Heart left ventricle (tissue), 16 donors: ENCODE data around the gene CDH12. TPM values are rescaled to one million over a fixed set of nuclear protein-coding genes. Genes with fewer than 3 reads are reported as not detected.
A peak's percentile ranks its signal among the peaks of the same experiment; 100 is the strongest.
"Not testable (repeated sequence)": the region's sequence is repeated elsewhere in the genome, so short reads cannot be mapped to it uniquely, and the experiment has no call there.

Source experiments
- ATAC-seq, 4 donors: fragments of 200-7000 bp; cut with Tn5 transposase; one replicate each; pipeline ENCODE4 v1.9.1; 2020 to 2022; ENCODE audit warnings: moderate library complexity in 4 of 4, mild to moderate bottlenecking in 3 of 4, moderate number of reproducible peaks in 1 of 4
- DNase-seq, 5 donors: peaks; one replicate each; pipeline ENCODE4 v3.0.0-alpha.2; 2020
- H3K27ac ChIP-seq, 12 donors: fragments of 200-600 bp; sonication (generic) in 4 of 12; one replicate each; pipeline versions ENCODE4 v1.5.0 to v1.8.0; 2016 to 2022; ENCODE audit warnings: mild to moderate bottlenecking in 2 of 12
- H3K27me3 ChIP-seq, 9 donors: fragments of 200-600 bp; sonication (generic) in 2 of 9; one replicate each; pipeline versions ENCODE4 v1.5.1 to v1.8.0; 2016 to 2022; ENCODE audit warnings: mild to moderate bottlenecking in 3 of 9
- H3K36me3 ChIP-seq, 9 donors: fragments of 200-600 bp; sonication (generic) in 2 of 9; one replicate each; pipeline versions ENCODE4 v1.5.0 to v1.8.0; 2018 to 2022; ENCODE audit warnings: mild to moderate bottlenecking in 2 of 9
- H3K4me1 ChIP-seq, 12 donors: fragments of 200-600 bp; sonication (generic) in 4 of 12; one replicate each; pipeline versions ENCODE4 v1.5.0 to v1.8.0; 2016 to 2022; ENCODE audit warnings: mild to moderate bottlenecking in 3 of 12
- H3K4me3 ChIP-seq, 12 donors: fragments of 200-600 bp; sonication (generic) in 4 of 12; one replicate each; pipeline versions ENCODE4 v1.5.0 to v1.8.0; 2017 to 2022; ENCODE audit warnings: mild to moderate bottlenecking in 9 of 12, moderate library complexity in 4 of 12
- H3K9me3 ChIP-seq, 12 donors: fragments of 200-600 bp; sonication (generic) in 4 of 12; one replicate each; pipeline versions ENCODE4 v1.5.0 to v1.8.0; 2016 to 2022; ENCODE audit warnings: mild to moderate bottlenecking in 1 of 12
- CTCF ChIP-seq, 12 donors: fragments of 200-600 bp; sonication (generic) in 4 of 12; IDR thresholded peaks; one replicate each; pipeline versions ENCODE4 v1.5.0 to v1.8.0; 2018 to 2022; ENCODE audit warnings: antibody characterized with exemption in 12 of 12, mild to moderate bottlenecking in 5 of 12
- POLR2A ChIP-seq, 2 donors: fragments of 450-650 bp; IDR thresholded peaks; one replicate each; pipeline ENCODE4 v1.6.1; 2017; ENCODE audit warnings: antibody characterized with exemption in 2 of 2, mild to moderate bottlenecking in 2 of 2, moderate library complexity in 2 of 2
- WGBS, 4 donors: extraction: QIAGEN DNeasy Blood & Tissue Kit in 2 of 4; methylation state at CpG; one replicate each; pipeline versions ENCODE4 v1.1.5 to v1.1.7; 2013 to 2018; 5-methylcytosine and 5-hydroxymethylcytosine counted together
- intact Hi-C, 10 donors: fragments of 100-400 bp; cut with DNase I; formaldehyde crosslinking; loops; one replicate each; pipeline versions ENCODE4 v1.11.1 to v1.14.2; 2022
- polyA plus RNA-seq, 2 donors: library from polyadenylated mRNA; stranded (reverse); fragments of 200-250 nt; gene quantifications; one replicate each; pipeline ENCODE4 v1.2.3, GENCODE V29; 2013
- total RNA-seq, 9 donors: library from RNA; depleted of rRNA in 2 of 9; stranded (reverse); fragments of >200 nt in 2 of 9; fragmentation: NEBNext Ultra II Directional in 3 of 9; extraction: Animal tissue kit (Norgen Biotek cat#: 25700) in 3 of 9; gene quantifications; one replicate each; pipeline versions ENCODE4 v1.1.0 to v1.2.4, GENCODE V29; 2016 to 2023
- donor health status: ischemic (EF 13 %, LVEDD 7.1; RV severe dilation, severe dysfunction).
- donor health status: healthy with polysubstance abuse.
- donor health status: DM: no; HTN: yes; CAD: no.
- donor health status: DM: no; HTN: no; CAD: no.
- donor health status: ischemic (EF 25% LVEDD 6.9; RV normal size, moderate dysfunction).
- donor health status: ischemic (EF 25% LVEDD 5.7; RV mildly dilated, moderate dysfunction).
- donor health status: healthy.
- donor health status: DM: yes; HTN: yes; CAD: no.
- donor health status: ischemic (EF 35%, LVEDD 5.7; RV mildly dilated, moderate dysfunction).
- donor health status: nonischemic (EF 11% LVEDD 7.7; RV severe dilation, severe dysfunction).
- donor health status: DM: yes; HTN: yes; CAD: no.
- donor health status: PGD.
- donor health status: ischemic (EF 29% LVEDD 5.4; RV normal size, mild dysfunction).
- donor health status: nonischemic (EF 23%, LVEDD 6.1; RV moderate dilation, normal function).

The CDH12 gene
- total and polyA plus RNA-seq, 11 donors = 0.11 TPM; not detected in 10

- WGBS, 4 donors = 81 to 91% (median 84%) methylated on average over 1 of the region's 1 CpG
- ATAC-seq, H3K9me3 ChIP-seq, H3K27me3 ChIP-seq, H3K36me3 ChIP-seq, H3K4me3 ChIP-seq, H3K27ac ChIP-seq, DNase-seq, H3K4me1 ChIP-seq, intact Hi-C loops: not testable (repeated sequence)
Observed at GRCh38 chr5:21951571-21951970, 901.6 kb downstream of the CDH12 start.

GRCh38 chr5:21931116-21931515 is 922.0 kb downstream of the CDH12 start:
- no peak overlapping the region for H3K4me3 ChIP-seq
- ATAC-seq (no peak), DNase-seq (no peak)
- H3K36me3 ChIP-seq = no peaks in the 10 kb centered on the region
- H3K4me1 ChIP-seq = no peaks in the 10 kb centered on the region
- intact Hi-C loops = no loop called here
- TF ChIP-seq POLR2A (IDR thresholded peaks at IDR 0.05) (no peak), CTCF (IDR thresholded peaks at IDR 0.05) (no peak)
- peaks cover 0 to 5% (median 0%) of the 10 kb centered on the region in 12 donors for H3K9me3 ChIP-seq
- no peak overlapping the region for H3K27ac ChIP-seq
- H3K27me3 ChIP-seq = no peaks in the 10 kb centered on the region
- WGBS, 4 donors = 68 to 85% (median 78%) methylated on average over 1 of the region's 1 CpG

GRCh38 chr5:21919414-21920022 is 933.6 kb downstream of the CDH12 start:
- no peak for TF ChIP-seq POLR2A (IDR thresholded peaks at IDR 0.05)
- TF ChIP-seq CTCF (IDR thresholded peaks at IDR 0.05) = peak; percentile 16 to 56 (median 38)
- no peaks in the 10 kb centered on the region for H3K27me3 ChIP-seq
- no peaks in the 10 kb centered on the region for H3K36me3 ChIP-seq
- no peaks in the 10 kb centered on the region for H3K4me1 ChIP-seq
- no peak overlapping the region for H3K27ac ChIP-seq
- WGBS, 4 donors = 13 to 18% (median 15%) methylated on average over 8 of the region's 8 CpGs
- ATAC-seq (no peak), DNase-seq (no peak)
- H3K4me3 ChIP-seq = no peak overlapping the region
- H3K9me3 ChIP-seq = no peaks in the 10 kb centered on the region
- intact Hi-C loops = no loop called here

- intact Hi-C loops = no loop called here
- Histone ChIP-seq H3K4me3 (no peak overlapping the region), H3K9me3 (no peaks in the 10 kb centered on the region), H3K36me3 (no peaks in the 10 kb centered on the region), H3K27ac (no peak overlapping the region), H3K4me1 (no peaks in the 10 kb centered on the region), H3K27me3 (no peaks in the 10 kb centered on the region)
- 41 to 57% (median 56%) methylated on average over 2 of the region's 2 CpGs for WGBS, 4 donors
- no peak for ATAC-seq
- DNase-seq = no peak
- TF ChIP-seq CTCF (IDR thresholded peaks at IDR 0.05) (no peak), POLR2A (IDR thresholded peaks at IDR 0.05) (no peak)
Observed at GRCh38 chr5:21918451-21918850, 934.7 kb downstream of the CDH12 start.

- no peak for ATAC-seq
- TF ChIP-seq CTCF (IDR thresholded peaks at IDR 0.05) (no peak), POLR2A (IDR thresholded peaks at IDR 0.05) (no peak)
- Histone ChIP-seq H3K4me3 (no peak overlapping the region), H3K4me1 (no peaks in the 10 kb centered on the region), H3K36me3 (no peaks in the 10 kb centered on the region), H3K9me3 (no peaks in the 10 kb centered on the region), H3K27ac (no peak overlapping the region), H3K27me3 (no peaks in the 10 kb centered on the region)
- no peak for DNase-seq
- intact Hi-C loops = no loop called here
Observed at GRCh38 chr5:21910731-21911130, 942.4 kb downstream of the CDH12 start.
